ENCODE results near the gene ARHGAP24. TPM values are rescaled to one million over a fixed set of nuclear protein-coding genes. Genes with fewer than 3 reads are reported as not detected.

Gene ARHGAP24
- total and polyA plus RNA-seq, 2 experiments from 2014 or later = 0.21 to 0.36 TPM

DNA sequence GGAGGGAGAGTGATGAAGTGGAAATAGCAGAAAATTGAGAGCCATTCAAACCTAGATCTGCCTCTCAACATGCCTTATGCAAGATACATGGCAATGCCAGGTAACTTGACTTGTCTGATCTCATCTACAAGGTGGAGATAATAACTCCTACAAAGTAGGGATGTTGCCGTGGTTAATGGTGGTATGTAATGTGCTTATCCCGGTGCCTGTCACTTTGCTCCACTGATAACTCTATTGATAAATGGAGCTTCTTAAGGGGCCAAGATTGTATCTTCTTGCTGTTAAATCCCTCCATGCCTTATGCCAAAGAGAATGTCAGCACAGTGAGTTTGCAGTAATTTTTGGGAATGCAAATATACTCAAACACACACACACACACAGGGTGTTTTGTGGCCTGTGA is 529.1 kb downstream of the ARHGAP24 start (continued):
- TF ChIP-seq, protein P1, sequence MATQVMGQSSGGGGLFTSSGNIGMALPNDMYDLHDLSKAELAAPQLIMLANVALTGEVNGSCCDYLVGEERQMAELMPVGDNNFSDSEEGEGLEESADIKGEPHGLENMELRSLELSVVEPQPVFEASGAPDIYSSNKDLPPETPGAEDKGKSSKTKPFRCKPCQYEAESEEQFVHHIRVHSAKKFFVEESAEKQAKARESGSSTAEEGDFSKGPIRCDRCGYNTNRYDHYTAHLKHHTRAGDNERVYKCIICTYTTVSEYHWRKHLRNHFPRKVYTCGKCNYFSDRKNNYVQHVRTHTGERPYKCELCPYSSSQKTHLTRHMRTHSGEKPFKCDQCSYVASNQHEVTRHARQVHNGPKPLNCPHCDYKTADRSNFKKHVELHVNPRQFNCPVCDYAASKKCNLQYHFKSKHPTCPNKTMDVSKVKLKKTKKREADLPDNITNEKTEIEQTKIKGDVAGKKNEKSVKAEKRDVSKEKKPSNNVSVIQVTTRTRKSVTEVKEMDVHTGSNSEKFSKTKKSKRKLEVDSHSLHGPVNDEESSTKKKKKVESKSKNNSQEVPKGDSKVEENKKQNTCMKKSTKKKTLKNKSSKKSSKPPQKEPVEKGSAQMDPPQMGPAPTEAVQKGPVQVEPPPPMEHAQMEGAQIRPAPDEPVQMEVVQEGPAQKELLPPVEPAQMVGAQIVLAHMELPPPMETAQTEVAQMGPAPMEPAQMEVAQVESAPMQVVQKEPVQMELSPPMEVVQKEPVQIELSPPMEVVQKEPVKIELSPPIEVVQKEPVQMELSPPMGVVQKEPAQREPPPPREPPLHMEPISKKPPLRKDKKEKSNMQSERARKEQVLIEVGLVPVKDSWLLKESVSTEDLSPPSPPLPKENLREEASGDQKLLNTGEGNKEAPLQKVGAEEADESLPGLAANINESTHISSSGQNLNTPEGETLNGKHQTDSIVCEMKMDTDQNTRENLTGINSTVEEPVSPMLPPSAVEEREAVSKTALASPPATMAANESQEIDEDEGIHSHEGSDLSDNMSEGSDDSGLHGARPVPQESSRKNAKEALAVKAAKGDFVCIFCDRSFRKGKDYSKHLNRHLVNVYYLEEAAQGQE (IDR thresholded peaks at IDR 0.05; ENCODE audit: unreplicated experiment) = no peak
- TF ChIP-seq STAT1 (IDR thresholded peaks at IDR 0.05; ENCODE audit: unreplicated experiment) (no peak), EZH2 (IDR thresholded peaks at IDR 0.05; ENCODE audit: low read depth, unreplicated experiment) (no peak), ZNF114 (CRISPR knock-in tag; IDR thresholded peaks at IDR 0.05) (no peak), ZNF331 (CRISPR knock-in tag; IDR thresholded peaks at IDR 0.05; ENCODE audit: low read depth) (no peak), JUNB (IDR thresholded peaks at IDR 0.05; ENCODE audit: unreplicated experiment) (no peak), NANOG (IDR thresholded peaks at IDR 0.05; ENCODE audit: borderline replicate concordance) (no peak)

DNA sequence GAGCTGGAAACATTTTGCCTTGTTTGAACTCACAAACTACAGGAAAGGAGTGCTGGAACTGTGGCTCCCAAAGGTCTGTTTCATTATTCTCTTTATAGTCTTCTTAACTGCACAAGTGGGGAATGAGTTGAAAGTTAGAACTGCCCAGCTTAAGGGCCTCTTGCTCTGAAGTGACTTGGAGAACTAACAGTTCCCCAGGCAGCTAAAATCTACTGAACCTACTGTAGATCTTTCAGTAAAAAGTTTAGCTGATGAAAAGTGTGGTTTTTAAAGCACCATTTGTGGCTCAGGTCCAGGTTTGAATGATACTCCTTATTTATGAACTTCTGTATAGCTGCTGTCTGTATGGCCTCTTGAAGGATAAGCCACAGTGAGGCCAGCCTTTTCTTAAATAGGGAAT is 531.1 kb downstream of the ARHGAP24 start:
- no peaks in the 10 kb centered on the region for H3K4me1 Mint-ChIP-seq
- H3K9me3 Mint-ChIP-seq = no peaks in the 10 kb centered on the region
- Histone ChIP-seq H3K27ac (ENCODE audit: low read depth) (no peak overlapping the region), H3K27me3 (ENCODE audit: insufficient read depth) (no peaks in the 10 kb centered on the region), H3K79me2 (replicated peaks; ENCODE audit: insufficient read depth) (no peaks in the 10 kb centered on the region), H3K4me2 (no peak overlapping the region), H4K20me1 (replicated peaks; ENCODE audit: insufficient read depth) (no peaks in the 10 kb centered on the region), H3K9me2 (ENCODE audit: insufficient read depth) (0 out of 2 replicates have a peak, but pooled peaks cover 3% of the 10 kb centered on the region), H3K36me3 (ENCODE audit: insufficient read depth) (no peaks in the 10 kb centered on the region), H3F3A (replicated peaks; ENCODE audit: low read depth) (no peaks in the 10 kb centered on the region), H3K4me1 (ENCODE audit: insufficient read depth) (no peaks in the 10 kb centered on the region), H3K4me3 (no peak overlapping the region), H2AFZ (no peak overlapping the region)
- no peak for DNase-seq (ENCODE audit: low spot score)
- no peak for ATAC-seq
- no peaks in the 10 kb centered on the region for H3K27me3 Mint-ChIP-seq (ENCODE audit: insufficient read depth, low read depth, poor library complexity)
- H3K4me3 Mint-ChIP-seq = no peak overlapping the region
- no peaks in the 10 kb centered on the region for H3K36me3 Mint-ChIP-seq (ENCODE audit: low read depth)
- no peak overlapping the region for H3K27ac Mint-ChIP-seq
- TF ChIP-seq POLR2AphosphoS5 (IDR thresholded peaks at IDR 0.05; ENCODE audit: low read depth) (no peak), ETS1 (IDR thresholded peaks at IDR 0.05) (no peak), EZH2phosphoT487 (IDR thresholded peaks at IDR 0.05; ENCODE audit: unreplicated experiment) (no peak), CREB1 (CRISPR knock-in tag; IDR thresholded peaks at IDR 0.05; ENCODE audit: low read depth) (no peak), EZH2 (IDR thresholded peaks at IDR 0.05; ENCODE audit: low read depth, unreplicated experiment) (no peak), STAT1 (IDR thresholded peaks at IDR 0.05; ENCODE audit: unreplicated experiment) (no peak), NANOG (IDR thresholded peaks at IDR 0.05; ENCODE audit: borderline replicate concordance) (no peak)
- TF ChIP-seq, protein P1 (IDR thresholded peaks at IDR 0.05; ENCODE audit: unreplicated experiment) = no peak
- TF ChIP-seq, protein P2, sequence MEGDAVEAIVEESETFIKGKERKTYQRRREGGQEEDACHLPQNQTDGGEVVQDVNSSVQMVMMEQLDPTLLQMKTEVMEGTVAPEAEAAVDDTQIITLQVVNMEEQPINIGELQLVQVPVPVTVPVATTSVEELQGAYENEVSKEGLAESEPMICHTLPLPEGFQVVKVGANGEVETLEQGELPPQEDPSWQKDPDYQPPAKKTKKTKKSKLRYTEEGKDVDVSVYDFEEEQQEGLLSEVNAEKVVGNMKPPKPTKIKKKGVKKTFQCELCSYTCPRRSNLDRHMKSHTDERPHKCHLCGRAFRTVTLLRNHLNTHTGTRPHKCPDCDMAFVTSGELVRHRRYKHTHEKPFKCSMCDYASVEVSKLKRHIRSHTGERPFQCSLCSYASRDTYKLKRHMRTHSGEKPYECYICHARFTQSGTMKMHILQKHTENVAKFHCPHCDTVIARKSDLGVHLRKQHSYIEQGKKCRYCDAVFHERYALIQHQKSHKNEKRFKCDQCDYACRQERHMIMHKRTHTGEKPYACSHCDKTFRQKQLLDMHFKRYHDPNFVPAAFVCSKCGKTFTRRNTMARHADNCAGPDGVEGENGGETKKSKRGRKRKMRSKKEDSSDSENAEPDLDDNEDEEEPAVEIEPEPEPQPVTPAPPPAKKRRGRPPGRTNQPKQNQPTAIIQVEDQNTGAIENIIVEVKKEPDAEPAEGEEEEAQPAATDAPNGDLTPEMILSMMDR (conservative IDR thresholded peaks at IDR 0.05; ENCODE audit: low read depth in 2 of 2) = no peak
